ENCODE data around the gene ABCC9. TPM values are rescaled to one million over a fixed set of nuclear protein-coding genes. Genes with fewer than 3 reads are reported as not detected.

ABCC9 gene
- total and polyA plus RNA-seq, 8 donors = 12.2 to 30.5 (median 18.2) TPM

DNA sequence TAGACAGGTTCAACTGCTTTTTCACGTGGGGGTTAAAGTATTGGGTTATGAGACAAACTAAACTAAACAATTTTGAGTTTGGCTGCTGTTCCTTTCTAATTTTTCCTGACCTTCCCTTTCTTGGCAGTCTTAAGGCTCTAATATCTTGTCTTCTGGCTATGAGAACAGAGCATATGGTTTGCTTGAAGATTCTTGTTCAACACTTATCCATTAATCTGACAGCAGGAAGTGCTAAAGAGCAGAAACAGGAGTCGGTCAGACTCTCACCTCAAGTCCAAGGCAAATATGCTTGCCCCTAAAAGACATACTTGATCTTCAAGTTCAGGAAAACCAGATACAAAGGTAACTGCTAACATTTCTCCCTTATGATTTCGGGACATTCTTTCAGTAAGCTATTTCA lies 114.1 kb downstream of the ABCC9 start:
- ATAC-seq (peak; percentile 66), DNase-seq (peak in 1 of 4 donors; percentile 42)
- Histone ChIP-seq H3K27me3 (no peaks in the 10 kb centered on the region), H3K27ac (no peak overlapping the region), H3K36me3 (no peaks in the 10 kb centered on the region), H3K9me3 (peaks cover 0 to 2% of the 10 kb centered on the region in 2 donors), H3K4me1 (peaks cover 9 to 11% of the 10 kb centered on the region in 2 donors), H3K4me3 (no peak overlapping the region)
- intact Hi-C loops (cut with DNase I) = no loop called here
- TF ChIP-seq, protein P1, sequence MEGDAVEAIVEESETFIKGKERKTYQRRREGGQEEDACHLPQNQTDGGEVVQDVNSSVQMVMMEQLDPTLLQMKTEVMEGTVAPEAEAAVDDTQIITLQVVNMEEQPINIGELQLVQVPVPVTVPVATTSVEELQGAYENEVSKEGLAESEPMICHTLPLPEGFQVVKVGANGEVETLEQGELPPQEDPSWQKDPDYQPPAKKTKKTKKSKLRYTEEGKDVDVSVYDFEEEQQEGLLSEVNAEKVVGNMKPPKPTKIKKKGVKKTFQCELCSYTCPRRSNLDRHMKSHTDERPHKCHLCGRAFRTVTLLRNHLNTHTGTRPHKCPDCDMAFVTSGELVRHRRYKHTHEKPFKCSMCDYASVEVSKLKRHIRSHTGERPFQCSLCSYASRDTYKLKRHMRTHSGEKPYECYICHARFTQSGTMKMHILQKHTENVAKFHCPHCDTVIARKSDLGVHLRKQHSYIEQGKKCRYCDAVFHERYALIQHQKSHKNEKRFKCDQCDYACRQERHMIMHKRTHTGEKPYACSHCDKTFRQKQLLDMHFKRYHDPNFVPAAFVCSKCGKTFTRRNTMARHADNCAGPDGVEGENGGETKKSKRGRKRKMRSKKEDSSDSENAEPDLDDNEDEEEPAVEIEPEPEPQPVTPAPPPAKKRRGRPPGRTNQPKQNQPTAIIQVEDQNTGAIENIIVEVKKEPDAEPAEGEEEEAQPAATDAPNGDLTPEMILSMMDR (IDR thresholded peaks at IDR 0.05) = no peak

DNA sequence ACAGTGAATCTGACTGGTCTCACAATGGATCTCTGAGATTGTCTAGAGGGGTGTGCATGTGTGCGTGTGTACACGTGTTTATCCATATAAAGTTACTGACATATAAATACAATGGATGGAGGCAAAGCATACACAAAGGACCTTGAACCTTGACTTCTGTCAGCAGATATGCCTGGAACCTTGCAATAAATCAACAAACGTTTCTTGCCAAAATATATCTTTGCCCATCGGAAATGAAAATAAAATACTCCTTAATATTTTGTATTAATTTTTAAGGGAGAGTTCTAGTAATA lies 114.7 kb downstream of the ABCC9 start:
- no peaks in the 10 kb centered on the region for H3K27me3 ChIP-seq
- TF ChIP-seq, protein P1 (IDR thresholded peaks at IDR 0.05) = no peak
- no peaks in the 10 kb centered on the region for H3K36me3 ChIP-seq
- H3K4me3 ChIP-seq = no peak overlapping the region
- no peak for DNase-seq
- ATAC-seq = no peak
- intact Hi-C loops (cut with DNase I) = no loop called here
- H3K27ac ChIP-seq = no peak overlapping the region
- peaks cover 9 to 11% of the 10 kb centered on the region in 2 donors for H3K4me1 ChIP-seq
- peaks cover 0 to 2% of the 10 kb centered on the region in 2 donors for H3K9me3 ChIP-seq

DNA sequence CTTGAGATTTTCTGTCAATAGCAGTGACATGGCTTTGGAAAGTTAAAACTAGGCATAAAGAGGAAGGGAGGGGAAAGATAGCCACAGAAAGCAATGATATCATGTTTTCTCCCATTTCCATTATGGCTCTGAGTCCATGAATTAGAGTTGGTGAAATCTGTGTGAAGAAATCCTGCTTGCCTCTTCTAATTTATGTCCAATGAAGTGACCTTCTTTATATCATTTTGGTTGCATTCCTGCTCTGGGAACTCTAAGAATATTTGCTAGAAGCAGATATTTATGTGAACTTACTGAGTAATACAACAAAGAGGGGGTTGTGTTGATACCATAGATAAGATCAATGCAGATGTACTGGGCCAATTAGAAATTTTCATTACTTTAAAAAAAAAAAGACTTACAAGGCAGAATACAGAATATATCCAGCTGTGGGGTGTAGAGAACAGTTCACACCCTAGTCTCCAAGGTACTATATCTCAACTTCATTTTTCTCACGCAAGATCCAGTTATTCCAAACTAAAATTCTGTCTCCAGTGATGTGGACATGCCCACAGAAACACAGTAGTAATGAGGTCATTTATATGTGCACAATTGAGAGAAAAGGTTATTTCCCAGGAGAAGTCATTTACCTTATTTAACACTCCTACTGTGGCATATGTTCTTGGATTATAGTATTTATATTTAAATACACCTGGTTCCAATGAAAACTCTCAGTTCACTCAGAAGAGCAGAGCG lies 115.2 kb downstream of the ABCC9 start:
- peaks cover 0 to 2% of the 10 kb centered on the region in 2 donors for H3K9me3 ChIP-seq
- intact Hi-C loops (cut with DNase I) = no loop called here
- TF ChIP-seq, protein P1 (IDR thresholded peaks at IDR 0.05) = no peak
- DNase-seq (no peak), ATAC-seq (no peak)
- no peak overlapping the region for H3K27ac ChIP-seq
- no peak overlapping the region for H3K4me3 ChIP-seq
- H3K36me3 ChIP-seq = no peaks in the 10 kb centered on the region
- no peaks in the 10 kb centered on the region for H3K27me3 ChIP-seq
- H3K4me1 ChIP-seq = peaks cover 9 to 11% of the 10 kb centered on the region in 2 donors

DNA sequence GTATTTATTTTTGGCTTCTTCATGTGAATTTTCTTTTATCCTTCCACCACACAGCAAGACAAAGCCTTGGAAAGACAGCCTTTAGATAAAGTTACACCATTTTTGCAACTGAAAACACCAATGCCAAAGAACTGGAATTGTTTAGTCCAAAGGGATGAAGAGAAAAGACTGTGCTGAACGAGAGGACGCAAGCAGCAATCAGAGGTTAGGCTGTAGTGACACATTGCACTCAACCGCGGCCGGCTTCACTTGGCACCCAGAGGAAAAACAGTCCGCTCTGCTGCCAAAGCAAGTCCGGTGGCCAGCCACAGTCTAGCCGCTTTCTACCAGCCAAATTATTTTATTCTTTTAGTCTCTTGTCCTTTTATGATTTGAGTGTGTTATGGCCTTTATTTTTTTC lies 117.6 kb downstream of the ABCC9 start:
- peak overlapping the region in 1 of 2 donors; percentile 26 for H3K27ac ChIP-seq
- no peaks in the 10 kb centered on the region for H3K27me3 ChIP-seq
- intact Hi-C loops (cut with DNase I) = no loop called here
- no peak overlapping the region for H3K4me3 ChIP-seq
- ATAC-seq (peak; percentile 39), DNase-seq (peak in 3 of 4 donors; percentile 21 to 46 (median 37))
- TF ChIP-seq, protein P1 (IDR thresholded peaks at IDR 0.05) = no peak
- H3K36me3 ChIP-seq = no peaks in the 10 kb centered on the region
- H3K9me3 ChIP-seq = no peaks in the 10 kb centered on the region
- peaks cover 9% of the 10 kb centered on the region in 2 donors for H3K4me1 ChIP-seq

DNA sequence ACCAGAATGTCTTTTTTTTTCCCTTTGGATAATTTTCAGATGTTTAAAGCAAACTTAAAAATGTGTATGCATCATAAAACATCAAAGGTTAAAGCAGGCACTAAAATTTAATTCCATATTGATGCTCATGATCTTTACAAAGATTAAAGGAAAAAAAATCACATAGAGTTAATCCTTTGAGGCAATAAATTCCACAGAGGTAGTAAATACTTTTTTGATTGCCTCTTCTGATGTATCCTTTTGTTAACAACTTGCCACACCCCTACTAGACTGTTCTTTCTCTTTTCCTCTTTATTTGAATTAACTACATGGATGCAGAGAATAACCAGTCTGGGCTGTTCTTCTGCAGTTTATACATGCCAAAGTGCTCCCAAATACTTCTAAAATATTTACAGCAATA lies 121.5 kb downstream of the ABCC9 start:
- Histone ChIP-seq H3K27ac (no peak overlapping the region), H3K4me3 (no peak overlapping the region), H3K36me3 (no peaks in the 10 kb centered on the region), H3K9me3 (no peaks in the 10 kb centered on the region), H3K4me1 (no peaks in the 10 kb centered on the region), H3K27me3 (no peaks in the 10 kb centered on the region)
- peak; percentile 73 for ATAC-seq
- TF ChIP-seq, protein P1 (IDR thresholded peaks at IDR 0.05) = no peak
- no peak for DNase-seq
- intact Hi-C loops (cut with DNase I) = no loop called here
